Endodermal cell (in vitro differentiated cells): Measurements from ENCODE around the gene UBB. TPM values are rescaled to one million over a fixed set of nuclear protein-coding genes. Genes with fewer than 3 reads are reported as not detected.

Experiments
- DNase-seq: peaks from one replicate; pipeline ENCODE4 v3.0.0-alpha.2; 2017
- H3K27ac ChIP-seq: 2 replicates; pipeline ENCODE4 v1.5.1; 2013; ENCODE audit warnings: mild to moderate bottlenecking, low read depth, low read length, moderate library complexity
- H3K27me3 ChIP-seq: 2 replicates; pipeline ENCODE4 v1.6.1; 2013; ENCODE audit warnings: mild to moderate bottlenecking, low read length, moderate library complexity; ENCODE audit not compliant: insufficient read depth, control insufficient read depth, poor library complexity, severe bottlenecking
- H3K36me3 ChIP-seq: 2 replicates; pipeline ENCODE4 v1.7.0; 2013; ENCODE audit warnings: mild to moderate bottlenecking, low read length, moderate library complexity; ENCODE audit not compliant: control insufficient read depth, insufficient read depth
- H3K4me1 ChIP-seq: one replicate; pipeline ENCODE4 v1.7.0; 2013; ENCODE audit warnings: low read length; ENCODE audit not compliant: control insufficient read depth, insufficient read depth
- H3K4me3 ChIP-seq: 2 replicates; pipeline ENCODE4 v1.5.1; 2013; ENCODE audit warnings: mild to moderate bottlenecking, low read length, moderate library complexity
- H3K9ac ChIP-seq: 2 replicates; pipeline ENCODE4 v1.6.1; 2013; ENCODE audit warnings: mild to moderate bottlenecking, low read length, moderate library complexity; ENCODE audit not compliant: poor library complexity, severe bottlenecking; ENCODE audit errors: extremely low read depth
- H3K9me3 ChIP-seq: 2 replicates; pipeline ENCODE4 v1.6.1; 2013; ENCODE audit warnings: mild to moderate bottlenecking, low read length, moderate library complexity; ENCODE audit not compliant: control insufficient read depth
- H3K27ac Mint-ChIP-seq: 2 replicates; pipeline ENCODE4 v1.8.0; 2020; ENCODE audit warnings: mixed read lengths
- H3K27me3 Mint-ChIP-seq: 2 replicates; pipeline ENCODE4 v1.8.0; 2021; ENCODE audit warnings: mild to moderate bottlenecking, mixed read lengths; ENCODE audit not compliant: insufficient read depth
- H3K36me3 Mint-ChIP-seq: 2 replicates; pipeline ENCODE4 v1.8.0; 2020; ENCODE audit warnings: low read depth, mixed read lengths
- H3K4me1 Mint-ChIP-seq: 2 replicates; pipeline ENCODE4 v1.8.0; 2020; ENCODE audit warnings: mixed read lengths
- H3K4me3 Mint-ChIP-seq: 2 replicates; pipeline ENCODE4 v1.8.0; 2020; ENCODE audit warnings: mild to moderate bottlenecking, moderate library complexity, mixed read lengths
- H3K9me3 Mint-ChIP-seq: 2 replicates; pipeline ENCODE4 v1.8.0; 2020; ENCODE audit warnings: mild to moderate bottlenecking, mixed read lengths
- WGBS, 2 experiments: methylation state at CpG; one replicate each; pipeline versions ENCODE4 v1.1.5 to v1.1.7; 2013; ENCODE audit warnings: missing lambda C conversion rate in 2 of 2, mixed read lengths in 1 of 2; ENCODE audit not compliant: insufficient coverage in 1 of 2, insufficient read length in 1 of 2; 5-methylcytosine and 5-hydroxymethylcytosine counted together
- total RNA-seq, 2 donors: library from RNA; stranded (reverse); fragmentation: NEBNext Ultra II Directional in 1 of 2; extraction: Animal tissue kit (Norgen Biotek cat#: 25700) in 1 of 2; gene quantifications; 2 replicates in 1 of 2; 3 replicates in 1 of 2; pipeline ENCODE4 v1.2.1, GENCODE V29; 2021
- TF ChIP-seq, protein P1 (sequence below): fragments of 200-600 bp; sonication (generic); conservative IDR thresholded peaks from 2 replicates; pipeline ENCODE4 v1.5.0; 2021; ENCODE audit warnings: antibody characterized with exemption, mild to moderate bottlenecking

UBB gene
- total RNA-seq, 2 donors from 2014 or later, result 1,658 to 1,721 TPM

DNA sequence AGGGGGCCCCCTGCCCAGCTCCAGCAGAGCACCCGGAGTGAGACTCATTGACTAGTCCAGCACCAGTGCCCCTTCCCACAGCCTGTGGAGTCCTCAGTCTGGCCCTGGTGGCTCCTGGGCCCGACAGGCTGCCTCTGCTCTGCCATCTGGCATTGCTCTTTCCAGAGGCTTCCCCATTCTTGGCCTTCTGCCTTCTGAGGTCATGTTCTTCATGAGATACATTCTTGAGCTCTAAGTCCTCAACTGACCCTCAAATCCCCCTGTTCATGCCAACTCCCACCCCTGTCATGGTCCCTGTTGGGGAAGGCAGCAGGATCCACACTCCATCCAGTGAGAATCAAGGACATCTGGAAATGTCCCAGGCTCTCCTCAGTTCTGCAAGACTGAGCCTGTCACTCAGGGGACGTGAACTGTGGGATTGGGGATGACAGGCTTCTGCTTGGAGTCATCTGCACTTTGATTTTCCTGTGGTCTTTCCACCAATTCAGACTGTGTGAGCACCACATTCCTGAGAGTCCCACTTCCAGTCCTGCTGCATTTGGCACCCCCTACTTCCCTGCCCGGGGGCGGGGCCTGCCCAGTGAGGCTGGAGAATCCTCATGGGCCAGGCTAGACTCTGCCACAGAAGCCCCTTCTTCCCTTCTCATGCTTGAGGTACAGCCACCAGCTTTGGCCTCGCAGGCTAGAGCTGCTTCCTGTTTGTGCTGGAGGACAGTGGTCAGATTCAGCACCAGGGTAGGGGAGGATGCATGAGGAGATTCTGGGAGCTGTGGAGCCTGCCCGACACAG lies 37.2 kb downstream of the UBB start:
- Mint-ChIP-seq H3K27me3 (peaks cover 2% of the 10 kb centered on the region), H3K9me3 (no peaks in the 10 kb centered on the region), H3K36me3 (no peaks in the 10 kb centered on the region), H3K4me3 (no peak overlapping the region), H3K27ac (no peak overlapping the region), H3K4me1 (no peaks in the 10 kb centered on the region)
- H3K36me3 ChIP-seq, result no peaks in the 10 kb centered on the region
- no peaks in the 10 kb centered on the region for H3K9me3 ChIP-seq
- no peak overlapping the region for H3K4me3 ChIP-seq
- TF ChIP-seq, protein P1, sequence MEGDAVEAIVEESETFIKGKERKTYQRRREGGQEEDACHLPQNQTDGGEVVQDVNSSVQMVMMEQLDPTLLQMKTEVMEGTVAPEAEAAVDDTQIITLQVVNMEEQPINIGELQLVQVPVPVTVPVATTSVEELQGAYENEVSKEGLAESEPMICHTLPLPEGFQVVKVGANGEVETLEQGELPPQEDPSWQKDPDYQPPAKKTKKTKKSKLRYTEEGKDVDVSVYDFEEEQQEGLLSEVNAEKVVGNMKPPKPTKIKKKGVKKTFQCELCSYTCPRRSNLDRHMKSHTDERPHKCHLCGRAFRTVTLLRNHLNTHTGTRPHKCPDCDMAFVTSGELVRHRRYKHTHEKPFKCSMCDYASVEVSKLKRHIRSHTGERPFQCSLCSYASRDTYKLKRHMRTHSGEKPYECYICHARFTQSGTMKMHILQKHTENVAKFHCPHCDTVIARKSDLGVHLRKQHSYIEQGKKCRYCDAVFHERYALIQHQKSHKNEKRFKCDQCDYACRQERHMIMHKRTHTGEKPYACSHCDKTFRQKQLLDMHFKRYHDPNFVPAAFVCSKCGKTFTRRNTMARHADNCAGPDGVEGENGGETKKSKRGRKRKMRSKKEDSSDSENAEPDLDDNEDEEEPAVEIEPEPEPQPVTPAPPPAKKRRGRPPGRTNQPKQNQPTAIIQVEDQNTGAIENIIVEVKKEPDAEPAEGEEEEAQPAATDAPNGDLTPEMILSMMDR, result no peak
- 92 to 98% methylated on average over 5 to 7 of the region's 7 CpGs for WGBS, 2 experiments
- DNase-seq, result peak; percentile 61
- H3K27ac ChIP-seq, result no peak overlapping the region
- H3K4me1 ChIP-seq, result peaks cover 7% of the 10 kb centered on the region
- no peaks in the 10 kb centered on the region for H3K27me3 ChIP-seq
- H3K9ac ChIP-seq, result no peak overlapping the region

DNA sequence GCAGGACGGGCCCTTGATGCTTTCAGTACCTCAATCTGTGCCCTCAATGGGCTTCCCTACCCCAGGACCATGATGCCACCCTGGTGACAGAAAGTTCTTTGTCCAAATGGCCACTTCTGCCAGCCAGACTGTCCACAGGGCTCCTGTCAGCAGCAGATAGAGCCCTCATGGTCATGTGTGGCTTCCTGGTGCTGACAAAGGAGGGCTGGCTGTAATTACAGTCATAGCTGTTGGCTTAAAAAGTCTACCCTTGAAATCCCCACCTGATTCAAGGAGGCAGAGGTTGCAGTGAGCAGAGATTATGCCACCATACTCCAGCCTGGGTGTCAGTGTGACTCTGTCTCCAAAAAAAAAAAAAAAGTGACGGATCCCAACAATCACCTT lies 37.8 kb downstream of the UBB start:
- H3K4me1 ChIP-seq, result peaks cover 7% of the 10 kb centered on the region
- no peak overlapping the region for H3K4me3 Mint-ChIP-seq
- H3K4me3 ChIP-seq, result no peak overlapping the region
- no peaks in the 10 kb centered on the region for H3K36me3 Mint-ChIP-seq
- H3K36me3 ChIP-seq, result no peaks in the 10 kb centered on the region
- no peaks in the 10 kb centered on the region for H3K4me1 Mint-ChIP-seq
- WGBS, 2 experiments, result 90 to 100% methylated on average over 1 of the region's 2 CpGs
- H3K9me3 ChIP-seq, result no peaks in the 10 kb centered on the region
- H3K27me3 ChIP-seq, result no peaks in the 10 kb centered on the region
- H3K9ac ChIP-seq, result no peak overlapping the region
- H3K27ac ChIP-seq, result no peak overlapping the region
- TF ChIP-seq, protein P1, result no peak
- peaks cover 2% of the 10 kb centered on the region for H3K27me3 Mint-ChIP-seq
- no peak overlapping the region for H3K27ac Mint-ChIP-seq
- no peaks in the 10 kb centered on the region for H3K9me3 Mint-ChIP-seq
- DNase-seq, result no peak

DNA sequence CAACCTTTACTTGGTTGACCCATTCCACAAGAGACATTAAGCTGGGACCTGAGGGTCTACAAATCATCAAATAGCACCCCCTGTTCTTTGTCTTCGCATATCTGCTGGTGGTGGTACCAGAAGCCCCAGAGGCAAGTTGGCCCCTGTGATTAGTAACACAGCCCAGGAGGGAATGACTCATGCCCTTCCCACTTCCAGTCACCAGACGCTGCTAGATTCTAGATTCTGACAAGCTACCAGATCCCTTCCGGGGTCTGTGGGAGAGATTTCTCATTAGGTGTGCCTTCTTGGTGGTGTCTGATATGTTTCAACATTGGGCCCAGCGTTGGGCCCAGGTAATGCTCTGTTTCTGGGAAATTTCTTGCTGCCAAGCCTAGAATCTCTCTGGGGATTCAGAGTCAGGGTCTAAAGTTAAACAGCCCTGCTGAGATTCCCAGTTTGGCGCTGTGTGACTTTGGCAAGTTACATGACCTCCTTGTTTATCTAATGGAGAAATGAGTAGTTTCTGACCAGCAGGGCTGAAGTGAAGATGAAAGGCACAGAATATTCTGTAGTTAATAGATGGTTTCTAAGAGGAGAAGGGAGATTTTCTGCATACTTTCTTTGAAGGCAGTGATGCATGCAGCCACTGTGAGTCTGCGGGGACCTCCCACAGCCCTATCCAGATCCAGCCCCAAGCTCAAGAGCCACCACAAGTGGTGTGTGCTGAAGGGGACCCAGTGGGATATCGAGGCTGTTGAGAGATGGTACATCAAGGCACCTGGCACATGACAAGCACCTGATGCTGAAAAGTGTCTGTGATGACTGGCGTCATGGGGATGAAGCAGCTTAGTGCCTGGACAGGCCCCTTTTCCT lies 38.4 kb downstream of the UBB start:
- no peaks in the 10 kb centered on the region for H3K36me3 ChIP-seq
- Mint-ChIP-seq H3K9me3 (no peaks in the 10 kb centered on the region), H3K27ac (no peak overlapping the region), H3K27me3 (peaks cover 2% of the 10 kb centered on the region), H3K36me3 (no peaks in the 10 kb centered on the region), H3K4me1 (no peaks in the 10 kb centered on the region), H3K4me3 (no peak overlapping the region)
- 87 to 91% methylated on average over 6 to 8 of the region's 8 CpGs for WGBS, 2 experiments
- no peak overlapping the region for H3K27ac ChIP-seq
- no peaks in the 10 kb centered on the region for H3K27me3 ChIP-seq
- no peaks in the 10 kb centered on the region for H3K9me3 ChIP-seq
- TF ChIP-seq, protein P1, result no peak
- no peak overlapping the region for H3K4me3 ChIP-seq
- peaks cover 7% of the 10 kb centered on the region for H3K4me1 ChIP-seq
- peak; percentile 70 for DNase-seq
- H3K9ac ChIP-seq, result no peak overlapping the region
